Effector memory CD4-positive, alpha-beta T cell (primary cell): ENCODE results near the gene FAM222A.

Experiments
- DNase-seq, 3 donors: peaks; one replicate each; pipeline ENCODE4 v3.0.0-alpha.2; 2020
- H3K27ac ChIP-seq: 2 replicates; pipeline ENCODE4 v1.7.0; 2013; ENCODE audit warnings: mild to moderate bottlenecking, low read length, moderate library complexity; ENCODE audit not compliant: insufficient read depth, poor library complexity, severe bottlenecking
- H3K27me3 ChIP-seq: replicated peaks from 2 replicates; pipeline ENCODE4 v1.7.0; 2013; ENCODE audit warnings: mild to moderate bottlenecking, low read length; ENCODE audit not compliant: insufficient read depth, control insufficient read depth, poor library complexity, severe bottlenecking
- H3K36me3 ChIP-seq: 2 replicates; pipeline ENCODE4 v1.7.0; 2013; ENCODE audit warnings: mild to moderate bottlenecking, low read length, moderate library complexity; ENCODE audit not compliant: control insufficient read depth, insufficient read depth
- H3K4me1 ChIP-seq: 2 replicates; pipeline ENCODE4 v1.7.0; 2013; ENCODE audit warnings: low read length, mild to moderate bottlenecking; ENCODE audit not compliant: control insufficient read depth, insufficient read depth, poor library complexity, severe bottlenecking
- H3K4me3 ChIP-seq: 2 replicates; pipeline ENCODE4 v1.7.0; 2013; ENCODE audit warnings: low read length, low read depth, mild to moderate bottlenecking; ENCODE audit not compliant: insufficient read depth, poor library complexity, severe bottlenecking
- H3K9me3 ChIP-seq: 2 replicates; pipeline ENCODE4 v1.7.0; 2013; ENCODE audit warnings: mild to moderate bottlenecking, low read length, moderate library complexity; ENCODE audit not compliant: control insufficient read depth

FAM222A gene

DNA sequence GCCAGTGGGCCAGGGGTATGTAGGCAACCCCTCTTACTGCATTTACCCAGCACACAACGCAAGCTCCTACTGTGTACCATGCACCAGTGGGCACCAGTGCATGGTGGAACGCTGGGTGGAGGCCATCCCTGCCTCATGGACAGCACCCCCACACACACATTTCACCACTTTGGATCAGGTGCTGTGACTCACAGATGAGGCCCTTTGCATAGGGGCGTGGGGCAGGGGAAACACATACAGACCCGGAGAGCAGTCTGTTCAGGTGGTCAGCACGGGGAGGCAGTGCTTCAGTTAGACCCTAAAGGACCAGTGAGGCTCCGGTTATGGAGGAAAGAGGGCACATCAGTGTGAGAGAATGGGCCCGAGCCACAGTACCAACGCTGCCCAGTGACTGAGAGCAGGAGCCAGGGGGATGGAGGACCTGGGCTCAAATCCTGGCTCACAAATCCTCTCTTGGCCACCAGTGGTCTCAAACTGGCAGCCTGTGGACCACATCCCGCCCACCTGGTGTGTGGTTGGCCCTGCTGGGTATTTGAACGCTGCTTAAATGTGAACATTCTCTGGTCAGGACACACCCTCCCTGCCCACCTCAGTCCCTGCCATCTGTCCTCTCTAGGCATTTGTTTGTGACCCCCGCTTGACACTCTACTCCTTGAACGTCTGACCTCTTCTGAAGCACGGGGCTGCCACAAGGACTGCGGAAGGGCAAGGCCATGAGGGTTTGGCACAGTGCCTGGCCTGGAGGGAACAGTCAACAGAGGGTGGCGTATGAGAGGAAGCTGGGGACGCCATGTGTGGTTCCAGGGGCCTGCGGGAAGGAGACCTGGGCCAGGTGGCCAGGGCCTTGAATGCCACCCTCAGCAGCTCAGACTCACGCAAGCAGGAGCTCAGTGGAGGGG is 46.7 kb downstream of the FAM222A start:
- no peak for DNase-seq
- H3K4me1 ChIP-seq, result no peaks in the 10 kb centered on the region
- no peak overlapping the region for H3K27ac ChIP-seq
- H3K36me3 ChIP-seq, result no peaks in the 10 kb centered on the region
- no peaks in the 10 kb centered on the region for H3K27me3 ChIP-seq
- no peak overlapping the region for H3K4me3 ChIP-seq
- no peaks in the 10 kb centered on the region for H3K9me3 ChIP-seq

DNA sequence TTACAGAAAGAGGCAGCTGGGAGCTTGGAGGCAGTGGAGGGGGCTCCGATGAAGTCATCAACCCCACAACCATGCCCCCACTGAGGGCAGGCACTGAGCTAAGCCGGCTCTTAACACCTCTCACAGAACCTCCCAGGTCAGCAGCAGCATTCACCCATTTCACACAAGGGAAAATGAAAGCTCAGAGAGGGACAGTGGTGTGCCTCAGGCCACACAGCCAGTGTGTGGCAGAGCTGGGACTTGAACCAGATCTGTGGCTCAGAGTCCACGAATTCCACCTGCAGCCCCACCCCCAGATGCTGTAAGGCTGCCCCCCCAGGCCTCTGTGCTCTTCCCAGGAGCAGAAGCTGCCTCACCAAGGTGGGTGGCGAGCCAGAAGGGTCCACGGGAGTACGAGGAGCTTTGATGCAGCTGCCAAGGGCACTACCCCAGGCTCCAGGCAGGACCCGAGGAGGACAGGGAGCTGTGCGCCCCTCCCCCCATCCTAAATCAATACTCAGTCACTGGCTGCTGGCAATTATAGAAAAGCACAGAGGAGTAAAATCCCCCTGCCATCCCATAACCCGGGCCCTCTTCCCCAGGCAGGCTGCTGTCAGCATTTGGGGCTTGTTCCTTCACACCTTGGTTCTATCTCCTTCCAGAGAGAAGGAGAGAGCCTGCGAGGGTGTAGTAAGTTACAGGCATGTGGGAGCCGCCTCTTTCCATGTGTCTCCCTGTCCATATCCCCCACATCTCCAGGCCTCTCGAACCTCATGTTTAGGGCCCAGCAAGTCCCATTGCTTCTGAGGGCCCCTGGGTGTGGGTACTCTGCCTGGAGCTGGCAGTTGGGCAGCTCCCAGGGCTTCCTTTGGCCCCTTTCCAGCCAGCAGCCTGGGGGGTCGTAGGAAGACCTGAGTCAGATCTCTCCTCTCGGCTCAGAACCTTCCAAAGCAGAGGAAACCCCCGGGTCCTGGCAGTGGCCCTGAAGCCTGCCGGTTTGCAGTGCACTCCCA is 47.6 kb downstream of the FAM222A start:
- H3K4me3 ChIP-seq, result no peak overlapping the region
- H3K27me3 ChIP-seq, result no peaks in the 10 kb centered on the region
- H3K27ac ChIP-seq, result no peak overlapping the region
- no peaks in the 10 kb centered on the region for H3K4me1 ChIP-seq
- DNase-seq, result no peak
- no peaks in the 10 kb centered on the region for H3K9me3 ChIP-seq
- H3K36me3 ChIP-seq, result no peaks in the 10 kb centered on the region

DNA sequence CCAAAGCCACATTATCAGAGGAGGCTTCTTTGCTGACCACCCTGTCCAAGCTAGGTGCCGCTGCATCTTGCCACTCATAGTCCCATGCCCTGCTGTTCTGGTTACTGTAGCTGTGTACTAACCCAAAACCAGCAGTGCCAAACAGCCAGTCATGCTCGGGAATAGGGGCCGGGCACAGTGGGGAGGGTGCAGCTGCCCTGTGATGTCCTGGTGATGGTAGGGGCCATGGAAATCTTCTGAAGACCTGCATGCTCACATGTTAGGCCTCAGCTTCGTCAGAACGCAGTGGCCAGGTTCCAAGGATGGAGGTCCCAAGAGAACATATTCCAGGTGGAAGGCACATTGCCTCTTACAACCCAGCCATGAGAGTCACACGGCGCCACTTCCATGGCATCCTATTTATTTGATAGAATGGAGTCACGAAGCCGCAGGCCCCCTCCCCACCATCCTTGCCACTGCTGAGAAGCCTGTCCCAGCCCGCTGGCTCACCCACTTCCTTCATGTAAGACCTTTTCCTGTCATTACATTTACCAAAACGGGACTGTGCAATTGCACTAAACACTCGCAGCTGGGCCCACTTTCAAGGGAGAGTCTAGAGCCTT is 48.5 kb downstream of the FAM222A start:
- H3K4me1 ChIP-seq, result no peaks in the 10 kb centered on the region
- H3K9me3 ChIP-seq, result no peaks in the 10 kb centered on the region
- no peak overlapping the region for H3K4me3 ChIP-seq
- H3K27me3 ChIP-seq, result no peaks in the 10 kb centered on the region
- H3K27ac ChIP-seq, result no peak overlapping the region
- H3K36me3 ChIP-seq, result no peaks in the 10 kb centered on the region
- no peak for DNase-seq

DNA sequence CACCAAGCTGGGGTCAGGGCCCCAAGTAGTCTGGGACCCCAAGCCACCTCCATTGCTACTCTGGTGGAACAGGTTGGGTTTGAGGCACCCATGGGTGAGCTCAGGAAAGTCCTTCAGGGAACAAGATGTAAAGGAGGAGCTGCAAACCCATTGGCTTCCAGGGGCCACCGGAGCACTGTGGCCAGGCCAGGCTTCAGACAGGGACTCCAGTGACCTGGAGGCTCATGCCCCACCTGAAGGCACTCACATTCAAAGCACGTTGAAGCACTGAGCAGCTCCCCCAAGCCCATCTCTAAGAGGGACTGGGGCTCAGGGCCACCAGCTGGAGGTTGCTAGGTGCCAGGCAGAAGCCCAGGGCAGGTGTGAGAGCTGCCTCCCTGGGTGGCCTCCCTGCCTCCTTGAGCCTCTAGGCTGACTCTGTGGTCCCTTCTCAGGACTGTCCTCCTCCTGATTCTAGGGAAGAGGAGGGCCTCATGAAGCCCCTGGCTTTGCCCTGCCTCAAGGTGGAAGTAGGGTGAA is 49.1 kb downstream of the FAM222A start:
- H3K4me3 ChIP-seq, result no peak overlapping the region
- no peaks in the 10 kb centered on the region for H3K36me3 ChIP-seq
- H3K9me3 ChIP-seq, result no peaks in the 10 kb centered on the region
- no peak for DNase-seq
- no peaks in the 10 kb centered on the region for H3K27me3 ChIP-seq
- H3K27ac ChIP-seq, result no peak overlapping the region
- H3K4me1 ChIP-seq, result no peaks in the 10 kb centered on the region

DNA sequence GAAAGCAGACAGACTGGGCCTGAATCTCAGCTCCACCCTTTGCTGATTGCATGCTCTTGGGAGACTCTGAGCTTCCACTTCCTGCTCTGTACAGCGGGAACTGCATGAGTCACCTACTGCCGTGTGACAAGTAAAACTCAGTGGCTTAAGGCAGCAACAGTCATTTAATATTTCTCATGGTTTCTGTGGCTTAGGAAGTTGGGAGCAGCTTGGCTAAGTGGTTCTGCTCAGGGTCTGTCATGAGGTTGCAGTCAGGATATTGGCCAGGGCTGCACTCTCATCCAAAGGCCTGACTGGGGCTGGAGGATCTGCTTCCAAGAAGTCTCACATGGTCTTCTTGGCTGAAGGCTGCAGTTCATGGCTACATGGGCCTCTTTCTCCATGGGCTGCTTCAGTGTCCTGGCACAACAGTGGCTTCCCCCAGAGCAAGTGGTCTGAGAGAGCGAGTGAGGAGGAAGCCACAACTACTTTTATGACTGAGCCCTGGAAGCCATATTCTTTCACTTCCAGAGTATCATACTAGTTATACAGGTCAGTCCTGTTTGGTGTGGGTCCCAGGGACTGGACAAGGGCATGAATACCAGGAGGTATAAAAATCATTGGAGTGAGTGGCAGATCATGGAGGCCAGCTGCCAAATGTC is 49.7 kb downstream of the FAM222A start:
- no peak overlapping the region for H3K27ac ChIP-seq
- H3K27me3 ChIP-seq, result no peaks in the 10 kb centered on the region
- no peaks in the 10 kb centered on the region for H3K36me3 ChIP-seq
- no peak for DNase-seq
- H3K4me3 ChIP-seq, result no peak overlapping the region
- H3K9me3 ChIP-seq, result no peaks in the 10 kb centered on the region
- H3K4me1 ChIP-seq, result no peaks in the 10 kb centered on the region

DNA sequence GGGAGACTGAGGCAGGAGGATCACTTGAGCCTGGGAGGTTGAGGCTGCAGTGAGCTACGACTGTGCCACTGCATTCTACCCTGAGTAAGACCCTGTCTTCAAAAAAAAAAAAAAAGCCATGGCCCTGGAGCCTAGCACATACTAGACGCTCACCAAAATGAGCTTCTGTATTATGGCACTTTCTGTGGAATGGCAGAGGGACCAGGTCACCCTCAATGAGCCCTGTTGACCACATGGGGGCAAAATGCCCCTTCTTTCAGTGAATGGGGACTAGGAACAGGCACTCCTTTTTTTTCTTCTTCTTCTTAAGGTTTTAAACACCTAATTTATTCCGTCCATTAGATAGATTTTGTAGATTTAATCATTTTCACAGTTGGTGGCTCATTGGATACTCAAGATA is 50.5 kb downstream of the FAM222A start:
- Histone ChIP-seq H3K4me3 (no peak overlapping the region), H3K36me3 (no peaks in the 10 kb centered on the region), H3K4me1 (no peaks in the 10 kb centered on the region), H3K9me3 (no peaks in the 10 kb centered on the region), H3K27ac (no peak overlapping the region), H3K27me3 (no peaks in the 10 kb centered on the region)
- no peak for DNase-seq

DNA sequence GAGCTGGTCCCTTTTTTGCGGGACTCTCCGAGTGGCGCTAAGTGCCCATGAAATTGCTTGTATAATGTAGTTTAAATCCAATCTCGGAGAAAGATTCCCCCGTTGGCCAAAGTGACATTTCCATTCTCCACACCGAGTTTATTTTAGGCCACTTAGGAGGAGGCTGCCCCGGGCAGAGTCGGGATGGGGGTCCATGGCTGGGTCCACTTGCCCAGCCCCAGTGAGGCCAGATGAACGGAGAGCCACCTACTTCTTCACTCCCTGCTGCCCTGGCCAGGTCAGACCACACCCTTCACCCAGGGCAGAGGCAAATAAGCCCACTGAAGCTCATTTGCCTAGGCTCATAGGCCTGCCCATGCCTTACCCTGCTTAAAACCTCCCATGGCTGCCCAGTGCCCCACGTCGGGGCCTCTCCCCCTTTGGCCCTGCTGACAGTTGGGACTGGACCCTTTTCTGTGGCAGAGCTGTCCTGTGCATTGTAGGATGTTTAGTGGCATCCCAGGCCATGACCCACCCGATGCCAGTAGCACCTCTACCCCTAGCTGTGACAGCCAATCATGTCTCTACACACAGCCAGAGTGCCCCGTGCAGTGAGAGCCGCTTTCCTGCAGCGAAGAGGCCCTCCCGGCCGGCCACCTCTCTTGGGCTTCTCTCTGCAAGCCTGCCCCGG is 51.3 kb downstream of the FAM222A start:
- DNase-seq, result no peak

DNA sequence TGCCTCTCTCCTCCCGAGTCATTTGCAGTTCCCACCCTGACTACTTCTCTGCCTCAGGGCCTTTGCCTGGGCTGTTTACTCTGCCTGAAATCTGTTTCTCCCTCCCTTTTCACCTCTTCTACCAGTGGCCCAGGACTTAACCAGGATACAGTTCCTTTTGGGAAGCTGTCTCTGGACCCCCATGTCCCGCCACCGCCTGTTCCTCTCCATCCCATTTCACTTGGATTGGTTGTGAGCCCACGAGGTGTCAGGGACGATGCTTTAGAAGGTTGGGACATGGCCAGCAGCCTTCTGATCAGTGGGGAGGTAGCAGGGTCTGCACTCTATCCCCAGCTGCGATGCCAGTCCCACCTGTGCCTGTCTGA is 51.8 kb downstream of the FAM222A start:
- H3K4me1 ChIP-seq, result no peaks in the 10 kb centered on the region
- H3K27me3 ChIP-seq, result no peaks in the 10 kb centered on the region
- no peak overlapping the region for H3K4me3 ChIP-seq
- H3K9me3 ChIP-seq, result no peaks in the 10 kb centered on the region
- no peak overlapping the region for H3K27ac ChIP-seq
- no peak for DNase-seq
- no peaks in the 10 kb centered on the region for H3K36me3 ChIP-seq

More for the DNA sequence above, 51.3 kb downstream of the FAM222A start:
- no peak overlapping the region for H3K4me3 ChIP-seq
- H3K4me1 ChIP-seq, result no peaks in the 10 kb centered on the region
- H3K36me3 ChIP-seq, result no peaks in the 10 kb centered on the region
- H3K9me3 ChIP-seq, result no peaks in the 10 kb centered on the region
- no peak overlapping the region for H3K27ac ChIP-seq
- no peaks in the 10 kb centered on the region for H3K27me3 ChIP-seq

DNA sequence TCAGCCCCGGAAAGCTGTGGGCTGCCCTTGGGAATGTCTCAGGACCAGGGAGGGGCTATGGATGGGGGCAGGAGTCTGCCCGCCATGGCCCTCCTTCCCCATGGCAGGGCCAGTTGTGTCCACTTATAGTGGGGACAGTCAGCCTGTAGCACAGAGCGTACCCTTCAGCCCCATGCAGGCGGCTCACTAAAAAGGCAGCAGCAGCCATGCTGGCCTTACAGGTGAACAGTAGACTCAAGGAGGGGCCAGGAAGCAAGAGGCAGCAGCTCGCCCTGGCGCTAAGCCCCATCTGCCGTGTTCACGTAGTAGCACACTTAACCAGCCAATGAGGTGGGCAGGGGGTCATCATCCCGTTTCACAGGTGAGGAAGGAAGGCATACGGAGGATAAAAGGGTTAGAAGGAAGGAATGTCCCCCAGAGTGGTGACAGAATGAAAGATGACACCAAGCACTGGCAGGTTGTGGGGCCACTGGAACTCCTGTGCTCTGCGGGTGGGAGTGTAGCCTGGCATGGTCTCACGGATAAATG is 52.7 kb downstream of the FAM222A start:
- no peaks in the 10 kb centered on the region for H3K27me3 ChIP-seq
- no peak for DNase-seq
- H3K36me3 ChIP-seq, result no peaks in the 10 kb centered on the region
- H3K4me3 ChIP-seq, result no peak overlapping the region
- H3K4me1 ChIP-seq, result no peaks in the 10 kb centered on the region
- H3K9me3 ChIP-seq, result no peaks in the 10 kb centered on the region
- no peak overlapping the region for H3K27ac ChIP-seq
